GM12864 (cell line): Measurements from ENCODE around the gene GNAQ.

Source experiments
- DNase-seq: peaks from one replicate; pipeline ENCODE4 v3.0.0-alpha.2; 2011; ENCODE audit warnings: low read depth
- H3K4me3 ChIP-seq: 2 replicates; pipeline ENCODE4 v1.5.1; 2011; ENCODE audit warnings: mild to moderate bottlenecking, low read depth, low read length, control low read depth
- CTCF ChIP-seq: IDR thresholded peaks from 2 replicates; pipeline ENCODE4 v1.5.1; 2011; ENCODE audit warnings: low read depth, mild to moderate bottlenecking, moderate library complexity, low read length, control low read depth, inconsistent platforms; ENCODE audit errors: missing control alignments

GNAQ gene

GRCh38 chr9:77915744-77916143 lies 115.9 kb downstream of the GNAQ start:
- no peak for TF ChIP-seq CTCF
- H3K4me3 ChIP-seq: no peak overlapping the region
- DNase-seq: no peak

- H3K4me3 ChIP-seq: no peak overlapping the region
- no peak for DNase-seq
- no peak for TF ChIP-seq CTCF
Measured at GRCh38 chr9:77912895-77913693, 118.5 kb downstream of the GNAQ start.

- TF ChIP-seq CTCF: no peak
- DNase-seq: no peak
- no peak overlapping the region for H3K4me3 ChIP-seq
Measured at GRCh38 chr9:77911928-77912327, 119.7 kb downstream of the GNAQ start.

- no peak for TF ChIP-seq CTCF
- no peak for DNase-seq
- no peak overlapping the region for H3K4me3 ChIP-seq
Measured at GRCh38 chr9:77910194-77910621, 121.4 kb downstream of the GNAQ start.

GRCh38 chr9:77909306-77909705 lies 122.3 kb downstream of the GNAQ start:
- DNase-seq: no peak
- no peak for TF ChIP-seq CTCF
- no peak overlapping the region for H3K4me3 ChIP-seq

- TF ChIP-seq CTCF: no peak
- no peak overlapping the region for H3K4me3 ChIP-seq
- no peak for DNase-seq
Measured at GRCh38 chr9:77908293-77908692, 123.3 kb downstream of the GNAQ start.

GRCh38 chr9:77907585-77907984 lies 124.0 kb downstream of the GNAQ start:
- no peak for TF ChIP-seq CTCF
- DNase-seq: no peak
- H3K4me3 ChIP-seq: no peak overlapping the region
